Measurements from ENCODE around the gene GAS2L1. TPM values are rescaled to one million over a fixed set of nuclear protein-coding genes. Genes with fewer than 3 reads are reported as not detected.

GAS2L1 gene
- total RNA-seq (4.8 TPM), polyA plus RNA-seq (33.7 TPM)

GRCh38 chr22:29306175-29306834, at the start of gene GAS2L1:
Gene GAS2L1 (plus strand): TSS chr22:29306650. CDS start chr22:29308106, 1,456 bp downstream.
- under 1% methylated on average over 40 of the region's 40 CpGs for WGBS
- no peaks in the 10 kb centered on the region for H3K4me1 ChIP-seq (ENCODE audit: insufficient read depth)
- H3K27ac ChIP-seq (ENCODE audit: low read depth), result peak within 1 kb of the TSS; percentile 18
- peak; percentile 46 for DNase-seq (ENCODE audit: extremely low spot score)
- H3K4me3 ChIP-seq (ENCODE audit: low read depth, low read length), result peak within 1 kb of the TSS; percentile 90
- no peaks in the 10 kb centered on the region for H3K36me3 ChIP-seq (ENCODE audit: insufficient read depth)

GRCh38 chr22:29257751-29258181, 48.7 kb upstream of the GAS2L1 start:
- Histone ChIP-seq H3K4me1 (ENCODE audit: insufficient read depth) (no peaks in the 10 kb centered on the region), H3K4me3 (ENCODE audit: low read depth, low read length) (no peak overlapping the region), H3K27ac (ENCODE audit: low read depth) (no peak overlapping the region), H3K36me3 (ENCODE audit: insufficient read depth) (no peaks in the 10 kb centered on the region)
- DNase-seq (ENCODE audit: extremely low spot score), result no peak
- 82% methylated on average over 8 of the region's 8 CpGs for WGBS

- WGBS, result 90% methylated on average over 17 of the region's 17 CpGs
- Histone ChIP-seq H3K4me1 (ENCODE audit: insufficient read depth) (no peaks in the 10 kb centered on the region), H3K27ac (ENCODE audit: low read depth) (no peak overlapping the region), H3K36me3 (ENCODE audit: insufficient read depth) (no peaks in the 10 kb centered on the region), H3K4me3 (ENCODE audit: low read depth, low read length) (no peak overlapping the region)
- no peak for DNase-seq (ENCODE audit: extremely low spot score)
Observed at GRCh38 chr22:29258407-29259252, 47.8 kb upstream of the GAS2L1 start.

- WGBS, result 76% methylated on average over 11 of the region's 11 CpGs
- DNase-seq (ENCODE audit: extremely low spot score), result no peak
- Histone ChIP-seq H3K4me3 (ENCODE audit: low read depth, low read length) (no peak overlapping the region), H3K27ac (ENCODE audit: low read depth) (no peak overlapping the region), H3K4me1 (ENCODE audit: insufficient read depth) (no peaks in the 10 kb centered on the region), H3K36me3 (ENCODE audit: insufficient read depth) (no peaks in the 10 kb centered on the region)
Observed at GRCh38 chr22:29259253-29259899, 47.1 kb upstream of the GAS2L1 start.

- H3K36me3 ChIP-seq (ENCODE audit: insufficient read depth), result no peaks in the 10 kb centered on the region
- no peaks in the 10 kb centered on the region for H3K4me1 ChIP-seq (ENCODE audit: insufficient read depth)
- no peak overlapping the region for H3K4me3 ChIP-seq (ENCODE audit: low read depth, low read length)
- 90% methylated on average over 13 of the region's 13 CpGs for WGBS
- no peak overlapping the region for H3K27ac ChIP-seq (ENCODE audit: low read depth)
- no peak for DNase-seq (ENCODE audit: extremely low spot score)
Observed at GRCh38 chr22:29260031-29260560, 46.4 kb upstream of the GAS2L1 start.

GRCh38 chr22:29260601-29261315, 45.7 kb upstream of the GAS2L1 start:
- WGBS, result 86% methylated on average over 17 of the region's 17 CpGs
- Histone ChIP-seq H3K4me1 (ENCODE audit: insufficient read depth) (no peaks in the 10 kb centered on the region), H3K27ac (ENCODE audit: low read depth) (no peak overlapping the region), H3K4me3 (ENCODE audit: low read depth, low read length) (no peak overlapping the region), H3K36me3 (ENCODE audit: insufficient read depth) (no peaks in the 10 kb centered on the region)
- no peak for DNase-seq (ENCODE audit: extremely low spot score)

- Histone ChIP-seq H3K36me3 (ENCODE audit: insufficient read depth) (no peaks in the 10 kb centered on the region), H3K27ac (ENCODE audit: low read depth) (no peak overlapping the region), H3K4me1 (ENCODE audit: insufficient read depth) (no peaks in the 10 kb centered on the region), H3K4me3 (ENCODE audit: low read depth, low read length) (no peak overlapping the region)
- 81% methylated on average over 14 of the region's 14 CpGs for WGBS
- DNase-seq (ENCODE audit: extremely low spot score), result no peak
Observed at GRCh38 chr22:29263791-29264276, 42.6 kb upstream of the GAS2L1 start.

- Histone ChIP-seq H3K36me3 (ENCODE audit: insufficient read depth) (no peaks in the 10 kb centered on the region), H3K4me1 (ENCODE audit: insufficient read depth) (no peaks in the 10 kb centered on the region), H3K27ac (ENCODE audit: low read depth) (no peak overlapping the region), H3K4me3 (ENCODE audit: low read depth, low read length) (no peak overlapping the region)
- WGBS, result 85% methylated on average over 7 of the region's 7 CpGs
- no peak for DNase-seq (ENCODE audit: extremely low spot score)
Observed at GRCh38 chr22:29265305-29265704, 41.1 kb upstream of the GAS2L1 start.

GRCh38 chr22:29265929-29266328, 40.5 kb upstream of the GAS2L1 start:
- H3K4me1 ChIP-seq (ENCODE audit: insufficient read depth), result no peaks in the 10 kb centered on the region
- 54% methylated on average over 4 of the region's 4 CpGs for WGBS
- H3K4me3 ChIP-seq (ENCODE audit: low read depth, low read length), result no peak overlapping the region
- H3K36me3 ChIP-seq (ENCODE audit: insufficient read depth), result no peaks in the 10 kb centered on the region
- H3K27ac ChIP-seq (ENCODE audit: low read depth), result no peak overlapping the region
- DNase-seq (ENCODE audit: extremely low spot score), result no peak

GRCh38 chr22:29266564-29267461, 39.6 kb upstream of the GAS2L1 start:
- Histone ChIP-seq H3K4me1 (ENCODE audit: insufficient read depth) (no peaks in the 10 kb centered on the region), H3K36me3 (ENCODE audit: insufficient read depth) (no peaks in the 10 kb centered on the region), H3K27ac (ENCODE audit: low read depth) (no peak overlapping the region), H3K4me3 (ENCODE audit: low read depth, low read length) (peak overlapping the region; percentile 82)
- 19% methylated on average over 13 of the region's 13 CpGs for WGBS
- no peak for DNase-seq (ENCODE audit: extremely low spot score)

- H3K4me3 ChIP-seq (ENCODE audit: low read depth, low read length), result peak overlapping the region; percentile 82
- H3K4me1 ChIP-seq (ENCODE audit: insufficient read depth), result no peaks in the 10 kb centered on the region
- no peaks in the 10 kb centered on the region for H3K36me3 ChIP-seq (ENCODE audit: insufficient read depth)
- WGBS, result 1% methylated on average over 32 of the region's 32 CpGs
- DNase-seq (ENCODE audit: extremely low spot score), result no peak
- H3K27ac ChIP-seq (ENCODE audit: low read depth), result peak overlapping the region; percentile 95
Observed at GRCh38 chr22:29267462-29267857, 39.0 kb upstream of the GAS2L1 start.

- H3K36me3 ChIP-seq (ENCODE audit: insufficient read depth), result no peaks in the 10 kb centered on the region
- DNase-seq (ENCODE audit: extremely low spot score), result peak; percentile 93
- WGBS, result under 1% methylated on average over 67 of the region's 67 CpGs
- peak within 1 kb of the TSS; percentile 95 for H3K27ac ChIP-seq (ENCODE audit: low read depth)
- H3K4me3 ChIP-seq (ENCODE audit: low read depth, low read length), result peak within 1 kb of the TSS; percentile 82
- no peaks in the 10 kb centered on the region for H3K4me1 ChIP-seq (ENCODE audit: insufficient read depth)
Observed at GRCh38 chr22:29267858-29268510, 38.5 kb upstream of the GAS2L1 start, which contains the start of the genes EWSR1 and RHBDD3. Gene EWSR1 (plus strand): TSS chr22:29268268. CDS start chr22:29268337, 69 bp downstream. Gene RHBDD3 (minus strand): TSS chr22:29267981. CDS start chr22:29265626, 2,355 bp downstream.
